Activated CD8-positive, alpha-beta memory T cell treated with anti-CD3 and anti-CD28 coated beads, Interleukin-2, amount 50 U/mL, for 1 hour (primary cell): ENCODE measurements around the gene ASCC2.
"Not testable (repeated sequence)": the region's sequence is repeated elsewhere in the genome, so short reads cannot be mapped to it uniquely, and the experiment has no call there.

ENCODE experiments used
- DNase-seq: peaks from one replicate; pipeline ENCODE4 v3.0.0-alpha.2; 2020; ENCODE audit errors: extremely low read depth

Gene ASCC2

GRCh38 chr22:29755889-29756288 lies 82.2 kb downstream of the ASCC2 start:
- no peak for DNase-seq

GRCh38 chr22:29754658-29755395 lies 83.2 kb downstream of the ASCC2 start:
- DNase-seq, result not testable (repeated sequence)

- no peak for DNase-seq
Observed at GRCh38 chr22:29753808-29754657, 84.0 kb downstream of the ASCC2 start.

- DNase-seq, result no peak
Observed at GRCh38 chr22:29751669-29752068, 86.4 kb downstream of the ASCC2 start.

- DNase-seq, result no peak
Observed at GRCh38 chr22:29750559-29751538, 87.2 kb downstream of the ASCC2 start.

GRCh38 chr22:29750029-29750428 lies 88.0 kb downstream of the ASCC2 start:
- DNase-seq, result no peak

- no peak for DNase-seq
Observed at GRCh38 chr22:29748248-29748893, 89.7 kb downstream of the ASCC2 start.

GRCh38 chr22:29747832-29748231 lies 90.2 kb downstream of the ASCC2 start:
- DNase-seq, result no peak

GRCh38 chr22:29744902-29745301 lies 93.2 kb downstream of the ASCC2 start:
- DNase-seq, result no peak

GRCh38 chr22:29742326-29742725 lies 95.7 kb downstream of the ASCC2 start:
- no peak for DNase-seq

GRCh38 chr22:29741926-29742325 lies 96.1 kb downstream of the ASCC2 start:
- DNase-seq, result no peak

GRCh38 chr22:29740216-29740615 lies 97.9 kb downstream of the ASCC2 start:
- DNase-seq, result no peak

GRCh38 chr22:29739346-29739875 lies 98.7 kb downstream of the ASCC2 start:
- no peak for DNase-seq
